Measurements from ENCODE around the gene TENM4.
"Not testable (repeated sequence)": the region's sequence is repeated elsewhere in the genome, so short reads cannot be mapped to it uniquely, and the experiment has no call there.

The TENM4 gene

GRCh38 chr11:79241205-79241851 lies 199.5 kb downstream of the TENM4 start:
- no peak for FAIRE-seq

DNA sequence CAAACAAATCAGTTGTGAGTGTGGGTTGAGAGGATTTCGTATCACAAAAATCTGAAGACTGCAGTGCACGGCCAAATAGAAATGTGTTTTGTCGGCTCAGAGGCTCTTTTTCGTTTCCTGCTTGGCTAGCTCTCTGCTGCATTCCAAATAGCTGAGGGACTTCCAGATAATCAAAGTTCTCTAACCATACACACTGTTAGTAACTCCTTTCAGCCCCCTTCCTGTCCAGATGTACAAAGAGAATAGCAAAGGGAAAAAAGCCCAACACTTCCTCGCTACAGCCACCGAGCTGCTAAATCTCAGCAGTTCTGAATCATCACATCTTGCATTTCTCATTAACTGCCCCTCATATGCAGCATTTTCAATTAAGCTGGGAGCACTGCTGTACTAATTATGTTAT lies 203.1 kb downstream of the TENM4 start:
- no peak for FAIRE-seq

DNA sequence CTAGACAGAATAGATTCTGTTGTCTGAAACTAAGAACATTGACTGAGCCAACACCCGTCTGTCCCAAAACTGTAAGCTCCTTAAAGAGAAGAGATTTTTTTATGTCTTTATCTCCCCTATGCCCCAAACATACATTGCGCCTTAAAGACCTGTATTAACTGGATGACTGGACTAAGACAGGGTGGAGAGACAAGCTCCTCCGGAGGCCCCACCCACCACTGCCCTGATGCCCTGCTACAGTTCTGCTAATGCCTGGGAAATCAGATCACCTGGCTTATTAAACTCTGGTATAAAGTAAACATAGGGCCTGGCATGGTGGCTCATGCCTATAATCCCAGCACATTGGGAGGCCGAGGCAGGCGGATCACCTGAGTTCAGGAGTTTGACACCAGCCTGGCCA lies 203.7 kb downstream of the TENM4 start:
- no peak for FAIRE-seq

DNA sequence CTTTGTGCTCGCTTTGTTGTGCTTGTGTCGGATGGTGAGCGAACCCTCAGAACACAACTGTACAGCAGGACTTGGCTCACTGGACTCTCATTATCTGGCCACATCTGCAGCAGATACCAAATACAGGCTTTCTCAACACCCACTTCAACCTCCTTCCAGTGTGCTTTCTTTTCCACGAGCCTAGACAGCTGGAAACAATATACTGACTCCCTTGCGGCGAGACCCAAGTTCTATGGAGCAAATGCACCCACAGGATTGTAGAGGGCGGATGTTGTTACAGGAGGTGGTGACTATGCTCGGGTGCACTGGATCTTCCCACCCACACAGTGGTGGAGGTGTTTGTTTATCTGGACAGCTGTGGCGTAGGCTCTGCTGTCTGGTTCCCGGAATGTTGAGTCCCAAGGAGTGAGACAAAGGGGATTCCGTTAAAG lies 204.3 kb downstream of the TENM4 start:
- no peak for FAIRE-seq

DNA sequence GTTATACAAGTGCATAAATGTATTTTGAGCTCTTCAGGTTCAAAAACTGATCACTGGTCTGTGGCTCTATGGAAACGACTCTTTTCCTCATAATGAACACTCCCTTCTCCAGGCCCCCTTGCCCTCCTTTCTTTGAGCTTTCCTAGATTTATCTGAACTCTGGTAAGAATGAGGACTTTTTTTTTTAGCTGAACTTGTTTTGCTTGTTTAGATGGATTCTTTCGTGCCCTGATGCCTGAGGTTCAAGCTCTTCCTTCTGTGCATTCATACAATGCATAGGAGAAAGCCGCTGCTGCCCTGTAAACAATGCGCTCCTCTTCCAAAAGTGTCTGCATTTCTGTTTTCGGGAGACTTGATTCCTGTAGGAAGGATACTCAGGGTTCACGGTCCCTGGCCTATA lies 205.1 kb downstream of the TENM4 start:
- no peak for FAIRE-seq

GRCh38 chr11:79232346-79232745 lies 208.5 kb downstream of the TENM4 start:
- FAIRE-seq, result no peak

GRCh38 chr11:79229047-79229446 lies 211.8 kb downstream of the TENM4 start:
- no peak for FAIRE-seq

GRCh38 chr11:79227767-79228755 lies 212.8 kb downstream of the TENM4 start:
- FAIRE-seq, result no peak

GRCh38 chr11:79227308-79227707 lies 213.5 kb downstream of the TENM4 start:
- no peak for FAIRE-seq

DNA sequence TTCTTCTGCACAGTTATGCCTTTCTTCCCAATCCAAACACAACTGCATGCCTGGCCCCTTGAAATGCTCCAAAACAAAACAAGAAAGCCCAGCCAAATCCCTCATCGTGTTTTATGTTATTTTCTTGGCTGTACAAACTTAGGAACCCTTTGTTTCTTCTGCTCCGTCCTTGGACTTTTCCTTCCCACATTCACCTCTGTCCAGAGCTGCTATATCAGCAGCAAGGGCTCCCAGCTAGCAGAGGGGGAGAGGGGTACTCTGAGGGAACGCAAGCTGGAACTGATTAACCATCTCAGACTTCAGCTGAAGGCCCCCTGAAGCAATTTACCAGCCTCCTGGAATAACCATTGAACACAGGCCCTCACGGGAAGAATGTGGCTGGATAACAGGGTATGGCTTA lies 214.7 kb downstream of the TENM4 start:
- FAIRE-seq, result no peak

GRCh38 chr11:79222163-79222562 lies 218.7 kb downstream of the TENM4 start:
- FAIRE-seq, result not testable (repeated sequence)

DNA sequence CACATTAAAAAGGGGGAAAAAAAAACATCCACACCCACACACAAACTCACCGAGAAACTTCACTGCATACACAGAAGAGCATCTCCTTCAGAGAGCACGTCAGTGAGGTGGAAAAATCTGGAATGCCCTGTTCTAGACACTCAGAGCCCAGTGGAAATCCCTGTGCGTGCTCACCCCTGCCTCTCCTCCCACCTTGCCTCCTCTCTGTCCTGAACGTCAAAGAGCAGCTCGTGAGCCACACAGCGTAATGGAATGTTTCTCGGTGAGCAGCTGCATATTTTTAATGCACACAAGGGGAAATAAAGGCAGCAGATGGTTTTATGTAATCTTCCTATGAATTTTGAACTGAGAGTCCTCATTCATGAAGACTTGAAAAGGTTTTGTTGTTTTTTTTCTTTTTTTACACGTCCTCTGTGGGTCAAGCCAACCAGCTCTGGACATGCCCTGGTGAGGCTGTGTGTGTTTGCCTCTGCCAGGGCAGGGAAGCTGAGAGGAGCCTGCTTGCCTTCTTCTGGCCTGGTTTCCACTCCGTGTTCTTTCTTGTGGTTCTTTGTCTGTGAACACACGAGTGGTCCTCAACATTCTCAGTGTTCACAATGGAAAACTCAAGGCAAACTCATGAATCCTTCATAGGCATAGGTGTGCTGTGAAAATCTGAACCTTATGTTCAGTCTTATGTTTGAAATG lies 219.2 kb downstream of the TENM4 start:
- FAIRE-seq, result no peak

DNA sequence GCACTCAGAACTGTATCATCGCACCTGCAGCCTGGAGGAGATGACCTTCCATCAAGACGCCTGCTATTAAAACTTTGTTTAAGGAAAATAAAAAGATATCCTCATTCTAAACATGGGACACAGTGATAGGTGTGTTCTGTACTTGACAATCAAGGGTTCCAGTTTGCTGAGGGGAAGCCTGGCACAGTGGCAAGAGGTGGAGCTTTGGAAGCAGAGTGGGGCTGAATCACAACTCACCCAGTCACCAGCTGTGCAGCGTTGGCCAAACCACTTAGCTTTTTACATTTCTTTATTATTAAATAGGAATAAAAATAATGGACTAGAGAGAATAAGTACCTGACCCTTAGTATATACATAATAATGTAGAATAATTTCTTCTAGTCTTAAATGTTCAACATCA lies 220.7 kb downstream of the TENM4 start:
- no peak for FAIRE-seq

DNA sequence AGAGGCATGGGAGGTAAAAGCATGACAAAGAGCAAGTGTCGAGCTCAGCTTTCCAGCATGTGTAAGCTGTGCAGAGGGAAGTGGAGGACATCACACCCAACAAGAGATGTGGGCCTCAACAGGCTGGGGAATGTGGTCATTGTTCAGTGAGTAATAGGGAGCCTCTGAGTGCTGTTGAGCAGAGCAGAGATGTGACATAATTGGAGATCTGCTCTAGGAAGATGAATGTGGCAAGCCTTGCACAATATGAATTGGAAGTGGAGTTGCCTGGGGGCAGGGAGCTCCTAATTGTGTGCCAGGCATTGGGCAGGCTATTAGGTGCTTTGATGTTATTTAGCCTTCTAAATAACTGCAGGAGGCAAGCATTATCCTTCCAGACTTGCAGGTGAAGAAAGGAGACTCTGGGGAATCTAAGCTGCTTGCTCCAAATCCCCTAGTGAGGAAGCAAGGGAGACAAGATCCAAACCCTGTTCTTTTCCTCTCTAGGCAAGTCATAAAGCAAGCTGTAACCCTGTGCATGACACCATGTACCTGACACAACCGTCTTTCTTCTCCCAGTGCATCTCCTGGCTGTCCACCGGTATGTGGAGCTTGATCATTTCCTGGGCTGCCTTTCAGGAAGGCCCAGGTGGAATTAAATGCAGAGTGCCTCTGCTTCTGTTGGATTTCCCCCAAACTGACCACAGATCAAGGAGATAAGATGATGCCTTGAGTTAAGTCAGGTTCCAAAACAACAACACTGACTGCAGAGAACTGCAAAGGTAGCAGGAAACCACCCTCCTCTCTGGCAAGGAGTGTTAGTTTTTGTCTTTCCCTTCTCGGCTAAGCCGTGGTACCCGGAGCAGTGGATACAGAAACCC lies 221.4 kb downstream of the TENM4 start:
- no peak for FAIRE-seq

DNA sequence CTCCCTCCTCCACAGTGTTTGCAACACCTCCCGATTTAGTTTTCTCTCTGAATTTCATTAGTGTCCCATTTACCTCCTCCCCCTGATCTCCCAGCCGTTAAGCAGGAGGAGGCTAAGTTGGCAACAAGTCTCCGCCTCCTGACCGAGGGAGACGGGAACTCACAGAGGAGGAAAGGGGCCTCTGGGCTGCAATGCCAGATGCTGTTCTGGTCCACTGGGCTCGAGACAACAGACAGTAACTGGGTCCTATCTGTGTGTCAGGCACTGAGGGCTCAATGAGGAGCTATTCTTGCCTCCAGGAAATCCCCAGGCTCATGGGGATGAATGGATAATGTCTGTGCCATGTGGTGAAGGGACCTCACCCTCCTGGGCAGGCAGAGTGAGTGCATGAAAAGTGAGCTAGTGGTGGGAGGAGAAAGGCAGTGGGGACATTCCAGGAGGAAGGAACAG lies 228.1 kb downstream of the TENM4 start:
- no peak for FAIRE-seq

- FAIRE-seq, result no peak
Observed at GRCh38 chr11:79209540-79210266, 231.1 kb downstream of the TENM4 start.

DNA sequence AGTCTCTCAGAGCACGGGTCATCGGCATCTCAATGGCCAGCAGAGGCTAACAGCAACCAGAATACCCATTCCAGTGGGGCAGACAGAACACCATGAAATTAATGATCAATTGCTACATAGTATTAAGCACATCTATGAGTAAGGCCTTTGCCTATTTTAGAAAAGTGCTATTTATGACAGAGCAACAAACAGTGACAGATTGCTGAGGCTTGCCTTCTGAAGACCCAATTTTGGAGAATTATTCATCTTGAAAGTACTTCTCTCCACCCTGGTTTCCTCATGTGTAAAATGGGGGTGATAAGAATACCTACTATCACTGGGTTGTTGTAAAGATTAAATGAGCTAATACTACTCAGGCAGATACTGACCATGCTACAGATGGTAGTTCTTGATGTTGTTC lies 232.7 kb downstream of the TENM4 start:
- no peak for FAIRE-seq

- no peak for FAIRE-seq
Observed at GRCh38 chr11:79206951-79207350, 233.9 kb downstream of the TENM4 start.

- FAIRE-seq, result no peak
Observed at GRCh38 chr11:79205786-79206185, 235.0 kb downstream of the TENM4 start.

DNA sequence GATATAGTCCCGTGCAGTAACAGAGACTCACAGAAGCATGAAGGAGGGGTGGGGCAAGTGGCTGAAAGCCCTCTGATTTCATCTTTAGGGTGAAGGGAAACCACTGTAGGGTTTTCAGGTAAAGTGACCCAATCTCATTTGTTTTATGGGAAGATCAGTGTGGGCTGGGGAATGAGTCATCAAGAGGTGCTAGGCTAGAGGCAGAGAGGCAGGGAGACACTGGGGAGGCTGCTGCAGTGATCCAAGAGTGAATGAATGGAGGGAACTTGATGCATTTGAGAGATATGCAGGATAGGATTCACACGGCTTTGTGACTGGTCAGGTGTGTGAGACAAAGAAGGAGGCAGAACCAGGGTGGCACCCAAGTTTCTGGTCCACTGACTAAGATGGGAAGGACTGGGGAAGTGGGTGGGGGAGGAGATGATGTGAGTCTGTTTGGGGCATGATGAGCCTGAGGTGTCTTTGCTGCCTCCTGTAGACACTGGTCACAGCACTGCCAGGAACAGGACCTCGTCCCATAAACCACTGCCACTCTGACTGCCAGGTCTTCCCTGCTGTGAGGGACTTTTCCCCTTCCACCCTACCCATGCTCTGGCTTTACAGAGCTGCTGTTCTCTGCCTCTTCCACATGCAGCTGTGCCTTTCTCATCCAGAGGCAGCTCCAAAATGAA lies 239.0 kb downstream of the TENM4 start:
- FAIRE-seq, result no peak

DNA sequence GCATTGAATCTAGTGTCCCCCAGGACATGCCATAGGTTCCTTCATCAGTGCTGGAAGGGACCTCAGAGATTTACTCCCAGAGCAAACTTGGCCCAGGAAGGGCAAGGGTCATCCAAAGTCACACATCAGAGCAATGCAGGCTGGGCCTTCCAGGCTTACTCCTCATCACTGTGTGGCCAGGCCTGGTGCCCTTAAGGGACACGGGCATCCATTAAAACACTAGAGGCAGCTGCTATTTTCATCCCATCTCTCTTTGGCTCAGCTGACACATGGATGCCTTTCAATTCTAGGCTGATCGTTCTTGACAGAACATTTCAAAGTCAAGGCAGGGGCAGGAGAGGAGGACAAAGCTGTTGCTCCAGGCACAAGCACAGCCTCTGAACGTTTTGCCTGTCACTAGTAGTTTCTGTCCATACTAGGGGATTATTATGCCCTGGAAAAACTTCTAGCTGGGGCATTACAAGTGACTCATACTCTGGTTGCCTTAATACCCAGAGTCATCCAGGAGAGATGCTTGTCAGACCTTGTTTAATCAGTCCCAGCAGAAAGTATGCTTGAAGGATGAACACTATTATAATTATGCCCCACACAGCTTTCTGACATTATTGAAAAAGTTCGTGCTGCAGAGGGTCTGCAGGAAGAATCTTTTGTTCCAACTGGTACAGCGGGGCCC lies 240.3 kb downstream of the TENM4 start:
- FAIRE-seq, result no peak
